Large intestine (tissue), 12 donors: ENCODE data around the gene IFI27L1. TPM values are rescaled to one million over a fixed set of nuclear protein-coding genes. Genes with fewer than 3 reads are reported as not detected.

ENCODE experiments used
- DNase-seq, 2 donors: peaks; one replicate each; pipeline versions ENCODE4 v3.0.0 to v3.0.0-alpha.2; 2013
- H3K27ac ChIP-seq: one replicate; pipeline ENCODE4 v1.5.1; 2013; ENCODE audit warnings: low read length
- H3K27me3 ChIP-seq: 2 replicates; pipeline ENCODE4 v1.6.1; 2013; ENCODE audit warnings: low read length; ENCODE audit not compliant: control insufficient read depth, insufficient read depth
- H3K36me3 ChIP-seq: 2 replicates; pipeline ENCODE4 v1.6.1; 2013; ENCODE audit warnings: low read length; ENCODE audit not compliant: control insufficient read depth, insufficient read depth
- H3K4me1 ChIP-seq: one replicate; pipeline ENCODE4 v1.6.1; 2013; ENCODE audit warnings: low read length; ENCODE audit not compliant: control insufficient read depth, insufficient read depth
- H3K4me3 ChIP-seq: one replicate; pipeline ENCODE4 v1.5.1; 2013; ENCODE audit warnings: low read length
- H3K9me3 ChIP-seq: one replicate; pipeline ENCODE4 v1.6.1; 2013; ENCODE audit warnings: mild to moderate bottlenecking, low read depth, low read length, moderate library complexity; ENCODE audit not compliant: control insufficient read depth
- WGBS: methylation state at CpG from one replicate; pipeline ENCODE4 v1.1.5; 2013; ENCODE audit warnings: low lambda C conversion rate; ENCODE audit not compliant: insufficient coverage; 5-methylcytosine and 5-hydroxymethylcytosine counted together
- long read RNA-seq, 11 donors: transcript quantifications; one replicate each; lab custom pipeline, GENCODE V29; 2026
- polyA plus RNA-seq: library from polyadenylated mRNA; unstranded; fragments of 120-200 nt; gene quantifications from one replicate; pipeline ENCODE4 v1.2.1, GENCODE V29; 2013

IFI27L1 gene
- polyA plus RNA-seq = 30.7 TPM
- long read RNA-seq, donor 1, transcript IFI27L1-209 (5 exons, 680 nt) = major isoform, 5 of 5 reads
- long read RNA-seq, donor 1, partial matches to known transcripts = 0 of 5 reads
- long read RNA-seq, donor 1, other reads (novel, unspliced or antisense) = 0 of 5 reads
- long read RNA-seq, donor 2, transcript IFI27L1-209 (5 exons, 680 nt) = major isoform, 6 of 7 reads
- long read RNA-seq, donor 2, partial matches to known transcripts = 0 of 7 reads
- long read RNA-seq, donor 2, other reads (novel, unspliced or antisense) = 0 of 7 reads
- long read RNA-seq, donor 3 = 0 reads
- long read RNA-seq, donor 4 = 0 reads
- long read RNA-seq, donor 5, transcript IFI27L1-209 (5 exons, 680 nt) = major isoform, 7 of 69 reads
- long read RNA-seq, donor 5, partial matches to known transcripts = 27 of 69 reads
- long read RNA-seq, donor 5, other reads (novel, unspliced or antisense) = 35 of 69 reads
- long read RNA-seq, donor 6, partial matches to known transcripts = 0 of 5 reads
- long read RNA-seq, donor 6, other reads (novel, unspliced or antisense) = 0 of 5 reads
- long read RNA-seq, donor 7, transcript IFI27L1-209 (5 exons, 680 nt) = major isoform, 10 of 10 reads
- long read RNA-seq, donor 7, partial matches to known transcripts = 0 of 10 reads
- long read RNA-seq, donor 7, other reads (novel, unspliced or antisense) = 0 of 10 reads
- long read RNA-seq, donor 8, transcript IFI27L1-209 (5 exons, 680 nt) = major isoform, 15 of 15 reads
- long read RNA-seq, donor 8, partial matches to known transcripts = 0 of 15 reads
- long read RNA-seq, donor 8, other reads (novel, unspliced or antisense) = 0 of 15 reads
- long read RNA-seq, donor 9, partial matches to known transcripts = 0 of 3 reads
- long read RNA-seq, donor 9, other reads (novel, unspliced or antisense) = 0 of 3 reads
- long read RNA-seq, donor 10, transcript IFI27L1-209 (5 exons, 680 nt) = major isoform, 6 of 6 reads
- long read RNA-seq, donor 10, partial matches to known transcripts = 0 of 6 reads
- long read RNA-seq, donor 10, other reads (novel, unspliced or antisense) = 0 of 6 reads
- long read RNA-seq, donor 11, transcript IFI27L1-209 (5 exons, 680 nt) = major isoform, 7 of 9 reads
- long read RNA-seq, donor 11, partial matches to known transcripts = 0 of 9 reads
- long read RNA-seq, donor 11, other reads (novel, unspliced or antisense) = 0 of 9 reads

- peak within 1 kb of the TSS; percentile 99 for H3K4me3 ChIP-seq
- peaks cover 21% of the 10 kb centered on the region for H3K36me3 ChIP-seq
- peak; percentile 97 to 98 for DNase-seq
- H3K9me3 ChIP-seq = no peaks in the 10 kb centered on the region
- WGBS = no CpG with 5 or more reads among the region's 77 CpGs
- H3K27ac ChIP-seq = peak within 1 kb of the TSS; percentile 94
- H3K4me1 ChIP-seq = peaks cover 24% of the 10 kb centered on the region
- H3K27me3 ChIP-seq = no peaks in the 10 kb centered on the region
Measured at GRCh38 chr14:94080621-94081385, at the start of gene IFI27L1, which contains the start of gene DDX24. IFI27L1 (plus strand) TSS chr14:94081310; CDS start chr14:94096938, 15,628 bp downstream. DDX24 (minus strand) TSS chr14:94081202; CDS start chr14:94079742, 1,460 bp downstream.

GRCh38 chr14:94031883-94032279, 49.2 kb upstream of the IFI27L1 start:
- Histone ChIP-seq H3K27ac (no peak overlapping the region), H3K4me3 (no peak overlapping the region), H3K27me3 (no peaks in the 10 kb centered on the region), H3K9me3 (no peaks in the 10 kb centered on the region), H3K4me1 (no peaks in the 10 kb centered on the region), H3K36me3 (no peaks in the 10 kb centered on the region)
- 58% methylated on average over 2 of the region's 7 CpGs for WGBS
- DNase-seq = no peak

GRCh38 chr14:94034886-94035285, 46.2 kb upstream of the IFI27L1 start:
- Histone ChIP-seq H3K4me3 (no peak overlapping the region), H3K36me3 (peaks cover 3% of the 10 kb centered on the region), H3K4me1 (no peaks in the 10 kb centered on the region), H3K27me3 (no peaks in the 10 kb centered on the region), H3K9me3 (no peaks in the 10 kb centered on the region), H3K27ac (no peak overlapping the region)
- WGBS = no CpG with 5 or more reads among the region's 3 CpGs
- DNase-seq = no peak

GRCh38 chr14:94036313-94037167, 44.6 kb upstream of the IFI27L1 start:
- Histone ChIP-seq H3K36me3 (peaks cover 5% of the 10 kb centered on the region), H3K27ac (no peak overlapping the region), H3K4me3 (no peak overlapping the region), H3K9me3 (no peaks in the 10 kb centered on the region), H3K4me1 (no peaks in the 10 kb centered on the region), H3K27me3 (no peaks in the 10 kb centered on the region)
- WGBS = 33% methylated on average over 1 of the region's 12 CpGs
- peak; percentile 55 to 58 for DNase-seq

- WGBS = no CpG with 5 or more reads among the region's 9 CpGs
- no peaks in the 10 kb centered on the region for H3K9me3 ChIP-seq
- no peak for DNase-seq
Measured at GRCh38 chr14:94037954-94038353, 43.2 kb upstream of the IFI27L1 start.

GRCh38 chr14:94038510-94038909, 42.6 kb upstream of the IFI27L1 start:
- no peaks in the 10 kb centered on the region for H3K27me3 ChIP-seq
- no peaks in the 10 kb centered on the region for H3K9me3 ChIP-seq
- no peaks in the 10 kb centered on the region for H3K4me1 ChIP-seq
- no peak overlapping the region for H3K4me3 ChIP-seq
- DNase-seq = no peak
- WGBS = no CpG with 5 or more reads among the region's 7 CpGs
- no peak overlapping the region for H3K27ac ChIP-seq
- peaks cover 8% of the 10 kb centered on the region for H3K36me3 ChIP-seq

More at GRCh38 chr14:94037954-94038353, 43.2 kb upstream of the IFI27L1 start:
- Histone ChIP-seq H3K27me3 (no peaks in the 10 kb centered on the region), H3K36me3 (peaks cover 5% of the 10 kb centered on the region), H3K27ac (no peak overlapping the region), H3K4me3 (no peak overlapping the region), H3K4me1 (no peaks in the 10 kb centered on the region)

- Histone ChIP-seq H3K4me3 (no peak overlapping the region), H3K9me3 (no peaks in the 10 kb centered on the region), H3K4me1 (no peaks in the 10 kb centered on the region), H3K27ac (no peak overlapping the region), H3K36me3 (peaks cover 12% of the 10 kb centered on the region), H3K27me3 (no peaks in the 10 kb centered on the region)
- no peak for DNase-seq
- WGBS = 80% methylated on average over 1 of the region's 11 CpGs
Measured at GRCh38 chr14:94038921-94039629, 42.0 kb upstream of the IFI27L1 start.

GRCh38 chr14:94040247-94040646, 40.9 kb upstream of the IFI27L1 start:
- no peak for DNase-seq
- WGBS = no CpG with 5 or more reads among the region's 5 CpGs
- peaks cover 18% of the 10 kb centered on the region for H3K36me3 ChIP-seq
- H3K27ac ChIP-seq = no peak overlapping the region
- H3K27me3 ChIP-seq = no peaks in the 10 kb centered on the region
- no peak overlapping the region for H3K4me3 ChIP-seq
- no peaks in the 10 kb centered on the region for H3K9me3 ChIP-seq
- H3K4me1 ChIP-seq = no peaks in the 10 kb centered on the region
